Keratinocyte (primary cell): ENCODE results near the gene PRR15. TPM values are rescaled to one million over a fixed set of nuclear protein-coding genes. Genes with fewer than 3 reads are reported as not detected.

Experiments
- DNase-seq: peaks from one replicate; pipeline ENCODE4 v3.0.0-alpha.2; 2011; ENCODE audit warnings: low read depth, missing footprints, low spot score
- FAIRE-seq: peaks from 2 replicates; lab custom pipeline; 2011; peaks lifted over from hg19 to GRCh38; lab: Jason Lieb, UNC
- H2AFZ ChIP-seq: 2 replicates; pipeline ENCODE4 v1.6.0; 2012; ENCODE audit warnings: low read length, control low read depth, inconsistent platforms; ENCODE audit not compliant: control insufficient read depth
- H3K27ac ChIP-seq: 2 replicates; pipeline ENCODE4 v1.5.1; 2011; ENCODE audit warnings: low read length; ENCODE audit not compliant: control insufficient read depth, insufficient read depth
- H3K27me3 ChIP-seq: 3 replicates; pipeline ENCODE4 v1.6.0; 2011; ENCODE audit warnings: low read length; ENCODE audit not compliant: control insufficient read depth, insufficient read depth; ENCODE audit errors: extremely low read depth
- H3K36me3 ChIP-seq, 2 experiments: 2 replicates in 1 of 2; 3 replicates in 1 of 2; pipeline ENCODE4 v1.5.1; 2011; ENCODE audit warnings: low read length in 2 of 2, mild to moderate bottlenecking in 1 of 2; ENCODE audit not compliant: control insufficient read depth in 2 of 2, insufficient read depth in 2 of 2; ENCODE audit errors: extremely low read depth in 1 of 2
- H3K4me1 ChIP-seq: 3 replicates; pipeline ENCODE4 v1.5.1; 2011; ENCODE audit warnings: low read length; ENCODE audit not compliant: control insufficient read depth, insufficient read depth; ENCODE audit errors: extremely low read depth
- H3K4me2 ChIP-seq: 3 replicates; pipeline ENCODE4 v1.6.0; 2011; ENCODE audit warnings: low read depth, low read length; ENCODE audit not compliant: control insufficient read depth, insufficient read depth; ENCODE audit errors: extremely low read depth
- H3K4me3 ChIP-seq, 3 experiments: fragments of 200-600 bp in 1 of 3; sonication (generic) in 1 of 3; 2 replicates in 2 of 3; 3 replicates in 1 of 3; pipeline ENCODE4 v1.5.1; 2011 to 2016; ENCODE audit warnings: low read length in 3 of 3, mild to moderate bottlenecking in 3 of 3, control low read depth in 2 of 3, inconsistent platforms in 1 of 3, low read depth in 1 of 3, mixed read lengths in 1 of 3, mixed run types in 1 of 3, moderate library complexity in 1 of 3; ENCODE audit not compliant: control insufficient read depth in 2 of 3, insufficient read depth in 2 of 3; ENCODE audit errors: extremely low read depth in 1 of 3
- H3K79me2 ChIP-seq: 2 replicates; pipeline ENCODE4 v1.6.0; 2012; ENCODE audit warnings: low read length; ENCODE audit not compliant: control insufficient read depth, insufficient read depth
- H3K9ac ChIP-seq: 3 replicates; pipeline ENCODE4 v1.6.0; 2011; ENCODE audit warnings: low read length; ENCODE audit not compliant: control insufficient read depth, insufficient read depth; ENCODE audit errors: extremely low read depth
- H3K9me1 ChIP-seq: 3 replicates; pipeline ENCODE4 v1.6.0; 2011; ENCODE audit warnings: low read length; ENCODE audit not compliant: control insufficient read depth, insufficient read depth; ENCODE audit errors: extremely low read depth
- H3K9me3 ChIP-seq: 2 replicates; pipeline ENCODE4 v1.5.1; 2012; ENCODE audit warnings: low read depth, low read length; ENCODE audit not compliant: control insufficient read depth
- H4K20me1 ChIP-seq: 3 replicates; pipeline ENCODE4 v1.6.0; 2011; ENCODE audit warnings: low read length; ENCODE audit not compliant: control insufficient read depth, insufficient read depth; ENCODE audit errors: extremely low read depth
- EZH2 ChIP-seq: IDR thresholded peaks from one replicate; pipeline ENCODE4 v1.6.1; 2012; ENCODE audit warnings: inconsistent platforms, mild to moderate bottlenecking, low read length, moderate library complexity
- dilution Hi-C: fragments of 300-500 bp; cut with MboI; formaldehyde crosslinking; loops from one replicate; pipeline ENCODE4 v1.7.0; 2020; ENCODE audit warnings: low sequenced_read_pairs; ENCODE audit not compliant: extremely low pct_ligation_motif_present
- polyA plus RNA-seq, 5 experiments: library from polyadenylated mRNA; depleted of rRNA in 3 of 5; stranded (reverse) in 3 of 5; stranded (forward) in 1 of 5; unstranded in 1 of 5; fragments of >200 nt; gene quantifications; 1 replicate in 1 of 5; 2 replicates in 3 of 5; 3 replicates in 1 of 5; pipeline versions ENCODE4 v1.2.1 to v1.2.3, GENCODE V29; 2011 to 2012; ENCODE audit warnings: missing spikeins in 2 of 5, low read depth in 1 of 5, low replicate concordance in 1 of 5
- TF ChIP-seq, protein P1 (sequence below), 3 experiments: IDR thresholded peaks in 1 of 3; conservative IDR thresholded peaks in 1 of 3; optimal IDR thresholded peaks in 1 of 3; 2 replicates in 2 of 3; 3 replicates in 1 of 3; pipeline versions ENCODE3 to v1.5.1; 2011; ENCODE audit warnings: low read length in 3 of 3, mild to moderate bottlenecking in 3 of 3, moderate library complexity in 2 of 3, control low read depth in 1 of 3, inconsistent platforms in 1 of 3; ENCODE audit not compliant: insufficient read depth in 2 of 3; ENCODE audit errors: extremely low read depth in 1 of 3

Gene PRR15
- polyA plus RNA-seq, 1 donor (not counting 4 experiments of a cell fraction or from before 2014, with no cell fraction given): 1.8 TPM

DNA sequence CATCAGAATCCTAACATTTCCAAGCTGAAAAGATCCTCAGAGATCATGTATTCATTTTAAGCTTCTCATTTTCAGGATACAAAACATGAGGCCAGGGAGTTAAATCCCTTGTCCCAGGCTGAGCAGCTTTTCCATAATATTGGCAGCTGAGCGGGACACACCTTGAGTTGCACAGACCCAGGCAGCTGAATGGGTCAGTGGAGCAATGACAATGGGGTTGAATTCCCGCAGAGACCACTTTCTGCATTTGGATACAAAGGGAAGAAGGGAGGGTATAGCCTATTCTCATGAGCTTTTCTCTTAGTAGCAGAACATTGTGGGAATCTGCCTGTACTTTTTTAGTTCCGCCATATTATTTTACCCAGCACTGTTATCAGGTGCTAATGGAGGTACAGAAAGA is 49.5 kb downstream of the PRR15 start:
- Histone ChIP-seq H3K4me3 (no peak overlapping the region), H3K9me1 (no peaks in the 10 kb centered on the region), H3K36me3 (no peaks in the 10 kb centered on the region), H3K9ac (no peak overlapping the region), H4K20me1 (no peaks in the 10 kb centered on the region), H3K79me2 (no peaks in the 10 kb centered on the region), H3K27ac (no peak overlapping the region), H3K9me3 (no peaks in the 10 kb centered on the region), H3K27me3 (no peaks in the 10 kb centered on the region), H3K4me1 (peaks cover 28% of the 10 kb centered on the region), H2AFZ (no peak overlapping the region), H3K4me2 (no peak overlapping the region)
- dilution Hi-C loops: no loop called here
- DNase-seq: no peak
- no peak for FAIRE-seq
- TF ChIP-seq, protein P1, sequence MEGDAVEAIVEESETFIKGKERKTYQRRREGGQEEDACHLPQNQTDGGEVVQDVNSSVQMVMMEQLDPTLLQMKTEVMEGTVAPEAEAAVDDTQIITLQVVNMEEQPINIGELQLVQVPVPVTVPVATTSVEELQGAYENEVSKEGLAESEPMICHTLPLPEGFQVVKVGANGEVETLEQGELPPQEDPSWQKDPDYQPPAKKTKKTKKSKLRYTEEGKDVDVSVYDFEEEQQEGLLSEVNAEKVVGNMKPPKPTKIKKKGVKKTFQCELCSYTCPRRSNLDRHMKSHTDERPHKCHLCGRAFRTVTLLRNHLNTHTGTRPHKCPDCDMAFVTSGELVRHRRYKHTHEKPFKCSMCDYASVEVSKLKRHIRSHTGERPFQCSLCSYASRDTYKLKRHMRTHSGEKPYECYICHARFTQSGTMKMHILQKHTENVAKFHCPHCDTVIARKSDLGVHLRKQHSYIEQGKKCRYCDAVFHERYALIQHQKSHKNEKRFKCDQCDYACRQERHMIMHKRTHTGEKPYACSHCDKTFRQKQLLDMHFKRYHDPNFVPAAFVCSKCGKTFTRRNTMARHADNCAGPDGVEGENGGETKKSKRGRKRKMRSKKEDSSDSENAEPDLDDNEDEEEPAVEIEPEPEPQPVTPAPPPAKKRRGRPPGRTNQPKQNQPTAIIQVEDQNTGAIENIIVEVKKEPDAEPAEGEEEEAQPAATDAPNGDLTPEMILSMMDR (optimal IDR thresholded peaks at IDR 0.05 in 1 of 3, IDR thresholded peaks at IDR 0.05 in 1 of 3, conservative IDR thresholded peaks at IDR 0.05 in 1 of 3; ENCODE audit: extremely low read depth in 1 of 3, insufficient read depth in 2 of 3, low read length in 3 of 3): no peak
- no peak for TF ChIP-seq EZH2

DNA sequence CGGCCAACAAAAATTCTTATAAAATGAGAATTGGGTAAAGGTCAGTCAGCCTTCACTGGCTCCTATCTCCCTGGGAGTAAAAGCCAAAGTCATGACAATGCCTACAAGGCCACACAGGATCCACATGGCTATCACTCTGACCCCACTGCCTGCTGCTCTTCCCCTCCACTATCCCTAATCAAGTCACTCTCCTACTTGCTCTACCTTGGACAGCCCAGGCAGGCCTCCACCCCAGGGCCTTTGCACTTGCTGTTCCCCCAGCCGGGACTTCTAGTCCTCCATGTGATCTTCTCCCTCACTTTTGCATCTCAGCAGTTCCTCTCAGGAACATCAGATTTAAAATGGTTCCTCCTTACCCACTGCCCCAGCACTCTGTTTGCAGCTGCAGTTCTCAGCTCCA is 50.6 kb downstream of the PRR15 start:
- dilution Hi-C loops: no loop called here
- H3K4me2 ChIP-seq: no peak overlapping the region
- DNase-seq (no peak), FAIRE-seq (no peak)
- TF ChIP-seq, protein P1 (optimal IDR thresholded peaks at IDR 0.05 in 1 of 3, IDR thresholded peaks at IDR 0.05 in 1 of 3, conservative IDR thresholded peaks at IDR 0.05 in 1 of 3; ENCODE audit: extremely low read depth in 1 of 3, insufficient read depth in 2 of 3, low read length in 3 of 3): no peak
- no peak for TF ChIP-seq EZH2
- no peaks in the 10 kb centered on the region for H3K36me3 ChIP-seq
- no peaks in the 10 kb centered on the region for H4K20me1 ChIP-seq
- no peak overlapping the region for H3K4me3 ChIP-seq
- H3K79me2 ChIP-seq: no peaks in the 10 kb centered on the region
- no peaks in the 10 kb centered on the region for H3K27me3 ChIP-seq
- no peaks in the 10 kb centered on the region for H3K9me1 ChIP-seq
- no peaks in the 10 kb centered on the region for H3K9me3 ChIP-seq
- peaks cover 16% of the 10 kb centered on the region for H3K4me1 ChIP-seq
- H2AFZ ChIP-seq: no peak overlapping the region
- H3K27ac ChIP-seq: no peak overlapping the region
- H3K9ac ChIP-seq: no peak overlapping the region

Other genes starting within 250 kb of the PRR15 start
- 0.04 to 0.11 TPM (median 0.04 TPM) in 3 replicates for gene WIPF3, start 242.7 kb downstream of the PRR15 start, polyA plus RNA-seq